ENCODE results near the gene CUBN. TPM values are rescaled to one million over a fixed set of nuclear protein-coding genes. Genes with fewer than 3 reads are reported as not detected.

CUBN gene
- total RNA-seq, 1 experiment from 2014 or later: 0.46 TPM

- H3K27ac Mint-ChIP-seq: no peak overlapping the region
- H3K27me3 Mint-ChIP-seq (ENCODE audit: low read depth): peaks cover 31% of the 10 kb centered on the region
- H3K4me1 Mint-ChIP-seq: peaks cover 9% of the 10 kb centered on the region
- peaks cover 27% of the 10 kb centered on the region for H3K36me3 Mint-ChIP-seq
- TF ChIP-seq ZNF121 (CRISPR knock-in tag; IDR thresholded peaks at IDR 0.05): no peak
- TF ChIP-seq TCF7 (CRISPR knock-in tag; IDR thresholded peaks at IDR 0.05; ENCODE audit: low read depth): no peak
- TF ChIP-seq IRF1 (CRISPR knock-in tag; IDR thresholded peaks at IDR 0.05): no peak
- no peak overlapping the region for H3K4me3 Mint-ChIP-seq
- no peak for DNase-seq (ENCODE audit: low spot score)
- H3K9me3 Mint-ChIP-seq: peaks cover 30% of the 10 kb centered on the region
- ChIA-PET POLR2A (no interaction called here), CTCF (no interaction called here)
- ATAC-seq: no peak
Measured at GRCh38 chr10:16819436-16819835, 310.2 kb downstream of the CUBN start.

GRCh38 chr10:16819026-16819425 lies 310.6 kb downstream of the CUBN start:
- TF ChIP-seq MYBL2 (CRISPR knock-in tag; IDR thresholded peaks at IDR 0.05): no peak
- no peak for TF ChIP-seq NR3C1 (CRISPR knock-in tag; conservative IDR thresholded peaks at IDR 0.05; ENCODE audit: low read depth)
- TF ChIP-seq ATF2 (CRISPR knock-in tag; IDR thresholded peaks at IDR 0.05; ENCODE audit: borderline replicate concordance, low read depth): no peak
- no peak for TF ChIP-seq SP1 (CRISPR knock-in tag; conservative IDR thresholded peaks at IDR 0.05)
- no peak for TF ChIP-seq ZBTB21 (CRISPR knock-in tag; IDR thresholded peaks at IDR 0.05; ENCODE audit: borderline replicate concordance)
- no peak for TF ChIP-seq NFE2L1 (CRISPR knock-in tag; IDR thresholded peaks at IDR 0.05)
- no peak for TF ChIP-seq ERG (CRISPR knock-in tag; IDR thresholded peaks at IDR 0.05)
- no peak for TF ChIP-seq USF2 (CRISPR knock-in tag; IDR thresholded peaks at IDR 0.05)
- no peak for TF ChIP-seq SOX15 (CRISPR knock-in tag; IDR thresholded peaks at IDR 0.05)
- TF ChIP-seq RELA (CRISPR knock-in tag; IDR thresholded peaks at IDR 0.05; ENCODE audit: borderline replicate concordance): no peak
- TF ChIP-seq ZNF219 (CRISPR knock-in tag; IDR thresholded peaks at IDR 0.05; ENCODE audit: borderline replicate concordance): no peak
- no peak for TF ChIP-seq ZMAT4 (CRISPR knock-in tag; IDR thresholded peaks at IDR 0.05)
- TF ChIP-seq ZNF532 (CRISPR knock-in tag; IDR thresholded peaks at IDR 0.05; ENCODE audit: borderline replicate concordance): no peak
- TF ChIP-seq ZNF317 (CRISPR knock-in tag; IDR thresholded peaks at IDR 0.05; ENCODE audit: borderline replicate concordance, low read depth): no peak
- TF ChIP-seq PREB (CRISPR knock-in tag; IDR thresholded peaks at IDR 0.05; ENCODE audit: borderline replicate concordance): no peak
- CTCF ChIA-PET: no interaction called here
- DNase-seq (ENCODE audit: low spot score) (no peak), ATAC-seq (no peak)
- peaks cover 27% of the 10 kb centered on the region for H3K36me3 Mint-ChIP-seq
- H3K4me3 Mint-ChIP-seq: no peak overlapping the region
- peaks cover 30% of the 10 kb centered on the region for H3K9me3 Mint-ChIP-seq
- H3K4me1 Mint-ChIP-seq: peaks cover 9% of the 10 kb centered on the region
- peaks cover 31% of the 10 kb centered on the region for H3K27me3 Mint-ChIP-seq (ENCODE audit: low read depth)
- no peak overlapping the region for H3K27ac Mint-ChIP-seq
- POLR2A ChIA-PET: no interaction called here

Data from WTC11 (cell line).